NCI-H2081 (cell line): ENCODE results near the gene CR2.
"Not testable (repeated sequence)": the region's sequence is repeated elsewhere in the genome, so short reads cannot be mapped to it uniquely, and the experiment has no call there.

Experiments
- DNase-seq, 2 experiments: peaks; one replicate each; lab custom pipeline; 2025; lab: John Stamatoyannopoulos, UW

Gene CR2

GRCh38 chr1:207454046-207454964, at the start of gene CR2:
Gene CR2 (plus strand): TSS chr1:207454328. CDS start chr1:207454419, 91 bp downstream.
- peak; percentile 46 to 70 for DNase-seq

- peak; percentile 41 to 49 for DNase-seq
Measured at GRCh38 chr1:207404849-207405525, 49.1 kb upstream of the CR2 start.

GRCh38 chr1:207405814-207406213, 48.3 kb upstream of the CR2 start:
- DNase-seq, result no peak

GRCh38 chr1:207407655-207408260, 46.4 kb upstream of the CR2 start:
- DNase-seq, result no peak

GRCh38 chr1:207412845-207413244, 41.3 kb upstream of the CR2 start:
- no peak for DNase-seq

GRCh38 chr1:207414606-207415108, 39.5 kb upstream of the CR2 start:
- no peak for DNase-seq

- DNase-seq, result no peak
Measured at GRCh38 chr1:207417076-207417475, 37.1 kb upstream of the CR2 start.

GRCh38 chr1:207418351-207418750, 35.8 kb upstream of the CR2 start:
- DNase-seq, result no peak

GRCh38 chr1:207420109-207420508, 34.0 kb upstream of the CR2 start:
- DNase-seq, result no peak

GRCh38 chr1:207421078-207421477, 33.0 kb upstream of the CR2 start:
- DNase-seq, result no peak

- DNase-seq, result no peak
Measured at GRCh38 chr1:207423560-207424292, 30.4 kb upstream of the CR2 start.

GRCh38 chr1:207424570-207425131, 29.5 kb upstream of the CR2 start:
- DNase-seq, result no peak

- no peak for DNase-seq
Measured at GRCh38 chr1:207427832-207428585, 26.1 kb upstream of the CR2 start.

- no peak for DNase-seq
Measured at GRCh38 chr1:207428783-207429182, 25.3 kb upstream of the CR2 start.

- DNase-seq, result no peak
Measured at GRCh38 chr1:207429963-207430362, 24.2 kb upstream of the CR2 start.

- no peak for DNase-seq
Measured at GRCh38 chr1:207430602-207431001, 23.5 kb upstream of the CR2 start.

- no peak for DNase-seq
Measured at GRCh38 chr1:207431508-207431907, 22.6 kb upstream of the CR2 start.

GRCh38 chr1:207433435-207433834, 20.7 kb upstream of the CR2 start:
- DNase-seq, result no peak

- DNase-seq, result not testable (repeated sequence)
Measured at GRCh38 chr1:207436746-207437145, 17.4 kb upstream of the CR2 start.

- no peak for DNase-seq
Measured at GRCh38 chr1:207440626-207441025, 13.5 kb upstream of the CR2 start.
